ENCODE measurements around the gene CDKL1.
"Not testable (repeated sequence)": the region's sequence is repeated elsewhere in the genome, so short reads cannot be mapped to it uniquely, and the experiment has no call there.

The CDKL1 gene

GRCh38 chr14:50321009-50321660 is 75.5 kb downstream of the CDKL1 start:
- peak; percentile 62 for DNase-seq

- DNase-seq: no peak
Observed at GRCh38 chr14:50320283-50320682, 76.4 kb downstream of the CDKL1 start.

- no peak for DNase-seq
Observed at GRCh38 chr14:50319721-50320120, 77.0 kb downstream of the CDKL1 start.

- DNase-seq: no peak
Observed at GRCh38 chr14:50319293-50319692, 77.4 kb downstream of the CDKL1 start.

GRCh38 chr14:50318031-50318626 is 78.6 kb downstream of the CDKL1 start:
- DNase-seq: no peak

GRCh38 chr14:50314098-50314497 is 82.6 kb downstream of the CDKL1 start:
- DNase-seq: not testable (repeated sequence)

- no peak for DNase-seq
Observed at GRCh38 chr14:50312734-50313054, 84.0 kb downstream of the CDKL1 start.

- DNase-seq: peak; percentile 91
Observed at GRCh38 chr14:50311972-50312733, 84.5 kb downstream of the CDKL1 start, which contains the start of the genes DMAC2L and L2HGDH. DMAC2L (plus strand) TSS chr14:50312324; CDS start chr14:50321488, 9,164 bp downstream. L2HGDH (minus strand) TSS chr14:50312229; CDS start chr14:50312150, 79 bp downstream.

- DNase-seq: peak; percentile 86
Observed at GRCh38 chr14:50311337-50311971, 85.2 kb downstream of the CDKL1 start.

GRCh38 chr14:50310445-50310844 is 86.2 kb downstream of the CDKL1 start:
- DNase-seq: no peak

- DNase-seq: no peak
Observed at GRCh38 chr14:50308363-50308915, 88.2 kb downstream of the CDKL1 start.

- DNase-seq: no peak
Observed at GRCh38 chr14:50303744-50304471, 92.8 kb downstream of the CDKL1 start.

GRCh38 chr14:50301914-50302313 is 94.8 kb downstream of the CDKL1 start:
- no peak for DNase-seq

GRCh38 chr14:50299585-50299984 is 97.1 kb downstream of the CDKL1 start:
- DNase-seq: no peak

GRCh38 chr14:50290306-50290705 is 106.4 kb downstream of the CDKL1 start:
- no peak for DNase-seq

GRCh38 chr14:50288146-50288545 is 108.5 kb downstream of the CDKL1 start:
- no peak for DNase-seq

GRCh38 chr14:50285861-50286260 is 110.8 kb downstream of the CDKL1 start:
- no peak for DNase-seq
